ENCODE results near the gene SULT1B1.

DNA sequence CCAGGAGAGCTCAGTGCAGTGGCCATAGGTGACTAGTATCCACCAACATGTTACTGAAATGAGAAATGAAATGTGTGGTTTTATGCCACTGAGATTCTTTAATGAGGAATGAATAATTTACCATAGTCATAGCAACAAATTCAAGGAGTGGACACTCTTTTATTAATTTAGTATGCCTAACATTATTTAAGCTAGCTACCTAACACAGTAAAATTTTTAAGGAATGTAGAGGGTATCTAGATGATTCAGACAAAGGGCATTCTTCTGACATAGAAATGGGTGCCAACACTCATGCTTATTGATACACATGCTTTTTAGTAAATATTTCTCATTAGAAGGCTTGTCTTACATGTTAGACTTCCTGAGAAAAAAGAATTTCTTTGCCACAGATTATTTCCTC, 33.3 kb upstream of the SULT1B1 start:
- TF ChIP-seq, protein P1, sequence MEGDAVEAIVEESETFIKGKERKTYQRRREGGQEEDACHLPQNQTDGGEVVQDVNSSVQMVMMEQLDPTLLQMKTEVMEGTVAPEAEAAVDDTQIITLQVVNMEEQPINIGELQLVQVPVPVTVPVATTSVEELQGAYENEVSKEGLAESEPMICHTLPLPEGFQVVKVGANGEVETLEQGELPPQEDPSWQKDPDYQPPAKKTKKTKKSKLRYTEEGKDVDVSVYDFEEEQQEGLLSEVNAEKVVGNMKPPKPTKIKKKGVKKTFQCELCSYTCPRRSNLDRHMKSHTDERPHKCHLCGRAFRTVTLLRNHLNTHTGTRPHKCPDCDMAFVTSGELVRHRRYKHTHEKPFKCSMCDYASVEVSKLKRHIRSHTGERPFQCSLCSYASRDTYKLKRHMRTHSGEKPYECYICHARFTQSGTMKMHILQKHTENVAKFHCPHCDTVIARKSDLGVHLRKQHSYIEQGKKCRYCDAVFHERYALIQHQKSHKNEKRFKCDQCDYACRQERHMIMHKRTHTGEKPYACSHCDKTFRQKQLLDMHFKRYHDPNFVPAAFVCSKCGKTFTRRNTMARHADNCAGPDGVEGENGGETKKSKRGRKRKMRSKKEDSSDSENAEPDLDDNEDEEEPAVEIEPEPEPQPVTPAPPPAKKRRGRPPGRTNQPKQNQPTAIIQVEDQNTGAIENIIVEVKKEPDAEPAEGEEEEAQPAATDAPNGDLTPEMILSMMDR (IDR thresholded peaks at IDR 0.05; ENCODE audit: insufficient read depth, low read length, poor library complexity, severe bottlenecking): no peak
- TF ChIP-seq EZH2phosphoT487 (conservative IDR thresholded peaks at IDR 0.05; ENCODE audit: low read length): no peak

All from SU-DHL-6 (cell line).